Pulmonary artery endothelial cell (primary cell): ENCODE measurements around the gene KCTD21. TPM values are rescaled to one million over a fixed set of nuclear protein-coding genes. Genes with fewer than 3 reads are reported as not detected.

ENCODE experiments used
- DNase-seq: peaks from one replicate; pipeline ENCODE4 v3.0.0-alpha.2; 2011; ENCODE audit warnings: low read depth, low spot score
- total RNA-seq: library from RNA; depleted of rRNA; stranded (reverse); fragments of >200 nt; gene quantifications from 2 replicates; pipeline ENCODE4 v1.2.3, GENCODE V29; 2014

Gene KCTD21
- total RNA-seq, 1 donor from 2014 or later: 4.4 TPM

GRCh38 chr11:78219493-78220217 is 31.2 kb upstream of the KCTD21 start:
- DNase-seq: no peak

DNA sequence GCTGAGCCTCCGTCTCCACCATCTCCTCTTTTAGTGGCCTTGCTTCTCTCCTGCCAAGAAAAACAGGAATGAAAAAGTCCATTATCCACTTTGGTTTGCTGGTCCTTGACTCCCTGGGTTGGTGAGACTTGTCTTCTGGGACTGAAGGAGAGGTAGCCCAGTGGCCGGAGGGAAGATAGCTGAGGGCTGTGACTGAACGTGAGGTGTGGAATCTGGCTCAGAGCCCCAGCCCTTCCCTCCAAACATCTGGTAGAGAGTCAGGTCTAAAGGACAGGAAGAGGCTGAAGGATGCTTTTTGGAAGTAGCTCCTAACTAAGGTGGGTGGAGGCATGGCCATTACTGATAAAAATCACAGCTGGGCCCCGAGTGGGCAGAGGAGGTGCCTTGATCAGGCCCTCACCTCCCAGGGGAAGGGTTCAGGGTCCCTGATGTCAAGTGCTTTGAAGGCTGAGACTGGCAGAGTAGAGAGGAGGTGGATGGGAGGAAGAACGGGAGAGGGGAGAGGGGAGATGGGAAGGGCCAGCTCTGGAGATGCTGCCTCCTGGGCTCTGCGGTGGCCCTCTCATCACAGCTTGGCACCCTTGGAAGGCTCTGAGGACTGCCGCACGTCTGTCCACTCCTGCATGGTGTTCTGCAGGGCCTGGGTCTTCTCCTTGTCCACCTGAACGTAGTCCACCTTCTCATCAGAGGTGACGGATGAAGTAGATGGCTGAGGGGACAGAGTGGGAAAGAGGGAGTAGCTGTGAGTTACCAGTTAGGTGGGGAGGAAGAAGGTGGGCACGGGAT is 30.5 kb upstream of the KCTD21 start:
- DNase-seq: no peak

DNA sequence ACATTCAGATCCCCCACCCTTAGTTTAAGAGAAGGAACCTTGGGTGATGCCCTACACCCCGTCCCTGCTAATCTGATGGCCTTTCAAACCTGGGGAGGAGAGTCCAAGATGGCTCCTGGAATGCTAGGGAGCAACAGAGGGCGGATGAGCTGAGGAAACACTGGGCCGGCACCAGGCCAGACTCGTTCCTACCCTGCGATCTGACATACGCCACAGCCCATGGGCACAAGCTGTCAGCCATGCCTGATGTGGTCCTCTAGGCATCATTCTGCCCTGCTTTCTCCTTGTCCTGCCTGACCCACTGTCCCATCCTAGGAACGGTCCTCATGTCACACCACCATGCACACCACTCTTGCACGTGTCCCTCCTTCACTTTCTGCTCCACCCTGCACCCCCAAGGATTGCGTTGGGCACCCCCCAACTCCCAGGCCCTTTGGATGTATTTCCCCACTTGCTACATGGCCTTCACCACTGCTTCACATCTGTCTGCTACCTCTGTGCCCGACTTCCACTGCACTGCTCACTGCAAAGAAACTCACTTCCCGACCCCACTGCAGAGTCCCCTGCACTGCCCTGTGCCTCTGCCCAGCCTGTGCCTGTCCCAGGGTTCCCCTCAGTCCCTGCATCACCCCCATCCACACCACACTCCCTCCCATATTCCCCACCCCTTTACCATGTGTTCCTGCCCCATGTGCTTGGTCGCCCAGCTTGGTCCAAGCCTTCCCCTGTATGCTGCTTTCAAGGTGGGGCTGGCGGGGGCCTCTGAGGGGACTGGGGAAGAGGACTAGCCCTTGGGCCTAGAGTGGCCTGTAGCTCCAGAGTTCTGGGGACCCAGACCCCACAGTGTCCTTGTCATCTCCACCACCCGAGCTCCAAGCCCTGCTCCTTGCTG is 29.5 kb upstream of the KCTD21 start:
- DNase-seq: no peak

DNA sequence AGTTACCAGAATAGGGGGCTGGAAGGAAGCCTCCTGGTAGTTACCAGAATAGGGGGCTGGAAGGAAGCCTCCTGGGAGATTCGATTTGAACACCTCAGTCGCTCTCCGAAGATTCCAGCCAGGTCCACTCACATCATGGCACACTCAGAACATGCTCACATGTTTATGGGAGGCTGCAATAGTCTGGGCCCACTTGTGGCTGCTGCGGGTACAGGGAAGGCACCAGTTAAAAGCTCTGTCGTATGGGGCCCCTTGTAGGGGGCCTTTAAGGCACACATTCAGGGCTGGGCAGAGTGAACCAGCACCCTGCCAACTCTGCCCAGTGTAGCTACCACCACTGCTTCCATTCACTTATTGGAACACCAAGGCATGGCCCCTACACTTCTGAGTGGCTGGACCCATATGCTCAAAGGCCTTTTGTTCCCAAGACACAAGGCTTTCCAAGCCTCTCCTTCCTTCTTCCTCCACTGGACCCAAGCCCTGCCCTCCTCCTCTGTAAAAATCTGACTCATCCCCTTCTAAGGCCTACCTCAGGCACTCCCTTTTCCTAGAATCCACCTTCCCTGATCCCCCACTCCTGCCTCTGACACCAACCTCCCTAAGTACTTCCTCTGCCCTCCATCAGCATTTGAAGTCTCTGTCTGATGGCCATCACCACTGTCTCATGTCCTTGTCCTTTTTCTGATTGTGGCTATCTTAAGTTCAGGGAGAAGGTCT is 28.3 kb upstream of the KCTD21 start:
- no peak for DNase-seq

DNA sequence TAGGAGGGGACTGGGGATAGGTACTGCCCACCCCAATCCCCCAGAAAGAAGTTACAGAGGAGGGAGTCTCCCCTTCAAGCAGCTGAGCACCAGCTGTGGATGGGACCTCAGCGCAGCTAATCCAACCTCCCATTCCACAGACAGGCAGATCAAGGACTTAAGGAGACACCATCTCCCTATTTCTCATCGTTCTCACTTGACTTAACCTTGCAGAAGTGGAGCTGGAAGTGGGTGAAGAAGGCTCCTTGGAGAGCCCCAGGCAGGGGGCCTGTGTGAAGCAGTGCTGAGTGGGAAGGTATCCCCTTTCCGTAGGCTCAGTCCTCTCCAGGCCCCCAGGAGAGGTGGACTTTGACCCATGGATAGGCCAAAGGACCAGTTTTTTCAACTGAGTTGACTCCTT is 27.6 kb upstream of the KCTD21 start:
- no peak for DNase-seq

GRCh38 chr11:78214331-78215194 is 26.1 kb upstream of the KCTD21 start:
- no peak for DNase-seq

- no peak for DNase-seq
Observed at GRCh38 chr11:78213526-78214330, 25.3 kb upstream of the KCTD21 start.

- DNase-seq: no peak
Observed at GRCh38 chr11:78212586-78213371, 24.4 kb upstream of the KCTD21 start.

- DNase-seq: no peak
Observed at GRCh38 chr11:78211565-78211964, 23.1 kb upstream of the KCTD21 start.

- DNase-seq: no peak
Observed at GRCh38 chr11:78210000-78210608, 21.7 kb upstream of the KCTD21 start.

DNA sequence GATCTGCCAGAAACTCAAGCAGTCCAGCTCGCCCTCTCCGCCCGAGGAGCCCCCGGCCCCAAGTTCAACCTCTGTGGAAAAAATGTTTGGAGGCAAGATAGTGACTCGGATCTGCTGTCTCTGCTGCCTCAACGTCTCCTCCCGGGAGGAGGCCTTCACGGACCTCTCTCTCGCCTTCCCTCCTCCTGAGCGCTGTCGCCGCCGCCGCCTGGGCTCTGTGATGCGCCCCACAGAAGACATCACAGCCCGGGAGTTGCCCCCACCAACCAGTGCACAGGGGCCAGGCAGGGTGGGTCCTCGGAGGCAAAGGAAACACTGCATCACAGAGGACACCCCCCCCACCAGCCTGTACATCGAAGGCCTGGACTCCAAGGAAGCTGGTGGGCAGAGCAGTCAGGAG is 21.1 kb upstream of the KCTD21 start:
- DNase-seq: no peak

- DNase-seq: no peak
Observed at GRCh38 chr11:78208257-78209165, 20.1 kb upstream of the KCTD21 start.

- no peak for DNase-seq
Observed at GRCh38 chr11:78207532-78208256, 19.3 kb upstream of the KCTD21 start.

GRCh38 chr11:78205691-78206090 is 17.3 kb upstream of the KCTD21 start:
- DNase-seq: no peak

GRCh38 chr11:78205256-78205655 is 16.8 kb upstream of the KCTD21 start:
- DNase-seq: no peak

DNA sequence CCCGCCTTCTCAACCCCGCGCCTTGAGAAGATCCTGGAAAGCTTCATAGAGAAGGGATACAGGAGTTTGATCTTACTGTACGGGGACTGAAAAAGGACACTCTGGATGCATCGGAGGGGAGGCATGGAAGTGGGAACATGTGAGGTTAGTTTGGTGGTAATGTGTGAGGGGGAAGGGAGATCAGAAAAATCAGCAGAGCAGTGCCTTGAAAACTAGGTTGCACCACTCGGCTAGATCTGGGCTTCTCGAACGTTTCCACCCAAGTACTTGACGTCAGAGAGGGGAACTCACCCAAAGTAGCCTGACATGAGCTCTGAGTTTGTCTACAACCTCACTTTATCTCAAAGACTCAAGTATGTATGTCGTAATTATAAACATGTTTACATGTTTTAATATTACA is 14.8 kb upstream of the KCTD21 start:
- DNase-seq: no peak
